ENCODE measurements around the gene NYAP1. TPM values are rescaled to one million over a fixed set of nuclear protein-coding genes. Genes with fewer than 3 reads are reported as not detected.

The NYAP1 gene
- total and polyA plus RNA-seq, 2 donors from 2014 or later: 0.41 to 0.69 TPM

- FAIRE-seq: no peak
- Histone ChIP-seq H3K27me3 (ENCODE audit: control insufficient read depth, insufficient read depth, low read length) (no peaks in the 10 kb centered on the region), H3K36me3 (ENCODE audit: control insufficient read depth in 2 of 3, insufficient read depth in 3 of 3, low read length in 3 of 3) (no peaks in the 10 kb centered on the region), H3K9ac (ENCODE audit: low read length in 3 of 3) (no peak overlapping the region), H3K9me3 (ENCODE audit: control insufficient read depth in 2 of 3, insufficient read depth in 1 of 3, low read length in 3 of 3) (no peaks in the 10 kb centered on the region), H3K27ac (ENCODE audit: low read depth in 2 of 2, low read length in 2 of 2) (no peak overlapping the region), H3K4me1 (ENCODE audit: control insufficient read depth in 2 of 3, insufficient read depth in 2 of 3, low read depth in 1 of 3, low read length in 3 of 3) (peaks cover 0 to 5% (median 0%) of the 10 kb centered on the region in 3 donors), H3K4me3 (ENCODE audit: low read length in 3 of 3) (no peak overlapping the region)
- TF ChIP-seq CTCF (IDR thresholded peaks at IDR 0.05; ENCODE audit: borderline replicate concordance, extremely low read depth, insufficient read depth): no peak
- intact Hi-C loops (cut with DNase I): no loop called here
- no peak for DNase-seq
Observed at GRCh38 chr7:100490483-100491191, 6.9 kb downstream of the NYAP1 start.

DNA sequence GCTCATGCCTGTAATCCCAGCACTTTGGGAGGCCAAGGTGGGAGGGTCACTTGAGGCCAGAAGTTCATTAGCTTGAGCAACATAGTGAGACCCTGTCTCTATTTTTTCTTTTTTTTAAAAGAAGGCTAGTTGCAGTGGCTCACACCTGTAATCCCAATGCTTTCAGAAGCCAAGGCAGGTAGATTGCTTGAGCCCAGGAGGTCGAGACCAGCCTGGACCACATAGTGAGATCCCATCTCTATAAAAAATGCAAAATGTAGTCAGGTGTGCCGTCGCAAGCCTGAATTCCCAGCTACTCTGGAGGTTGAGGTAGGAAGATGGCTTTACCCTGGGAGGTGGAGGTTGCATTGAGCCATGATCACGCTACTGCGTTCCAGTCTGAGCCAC is 7.5 kb downstream of the NYAP1 start:
- intact Hi-C loops (cut with DNase I): no loop called here
- no peaks in the 10 kb centered on the region for H3K9me3 ChIP-seq (ENCODE audit: control insufficient read depth in 2 of 3, insufficient read depth in 1 of 3, low read length in 3 of 3)
- H3K36me3 ChIP-seq (ENCODE audit: control insufficient read depth in 2 of 3, insufficient read depth in 3 of 3, low read length in 3 of 3): no peaks in the 10 kb centered on the region
- FAIRE-seq (no peak), DNase-seq (no peak)
- no peak overlapping the region for H3K9ac ChIP-seq (ENCODE audit: low read length in 3 of 3)
- no peak overlapping the region for H3K27ac ChIP-seq (ENCODE audit: low read depth in 2 of 2, low read length in 2 of 2)
- peaks cover 0 to 5% (median 0%) of the 10 kb centered on the region in 3 donors for H3K4me1 ChIP-seq (ENCODE audit: control insufficient read depth in 2 of 3, insufficient read depth in 2 of 3, low read depth in 1 of 3, low read length in 3 of 3)
- no peaks in the 10 kb centered on the region for H3K27me3 ChIP-seq (ENCODE audit: control insufficient read depth, insufficient read depth, low read length)
- H3K4me3 ChIP-seq (ENCODE audit: low read length in 3 of 3): no peak overlapping the region
- no peak for TF ChIP-seq CTCF (IDR thresholded peaks at IDR 0.05; ENCODE audit: borderline replicate concordance, extremely low read depth, insufficient read depth)

GRCh38 chr7:100492738-100493475 is 9.2 kb downstream of the NYAP1 start:
- TF ChIP-seq CTCF (IDR thresholded peaks at IDR 0.05; ENCODE audit: borderline replicate concordance, extremely low read depth, insufficient read depth): no peak
- peak overlapping the region in 1 of 3 donors; percentile 32 for H3K4me3 ChIP-seq (ENCODE audit: low read length in 3 of 3)
- H3K9ac ChIP-seq (ENCODE audit: low read length in 3 of 3): no peak overlapping the region
- no peaks in the 10 kb centered on the region for H3K36me3 ChIP-seq (ENCODE audit: control insufficient read depth in 2 of 3, insufficient read depth in 3 of 3, low read length in 3 of 3)
- no peak for FAIRE-seq
- intact Hi-C loops (cut with DNase I): no loop called here
- H3K9me3 ChIP-seq (ENCODE audit: control insufficient read depth in 2 of 3, insufficient read depth in 1 of 3, low read length in 3 of 3): no peaks in the 10 kb centered on the region
- H3K4me1 ChIP-seq (ENCODE audit: control insufficient read depth in 2 of 3, insufficient read depth in 2 of 3, low read depth in 1 of 3, low read length in 3 of 3): peaks cover 0 to 5% (median 0%) of the 10 kb centered on the region in 3 donors
- no peak overlapping the region for H3K27ac ChIP-seq (ENCODE audit: low read depth in 2 of 2, low read length in 2 of 2)
- no peaks in the 10 kb centered on the region for H3K27me3 ChIP-seq (ENCODE audit: control insufficient read depth, insufficient read depth, low read length)
- DNase-seq: no peak

Data from kidney (tissue), 14 donors.